GM12878 (cell line): ENCODE results near the gene COL23A1.

Experiments
- CTCF ChIP-seq, 3 experiments: IDR thresholded peaks in 2 of 3; conservative IDR thresholded peaks in 1 of 3; 2 replicates each; pipeline ENCODE4 v1.5.1; 2011; ENCODE audit warnings: low read depth in 3 of 3, low read length in 3 of 3, mild to moderate bottlenecking in 3 of 3, control low read depth in 2 of 3, moderate library complexity in 2 of 3, inconsistent platforms in 1 of 3, mixed read lengths in 1 of 3; ENCODE audit not compliant: control insufficient read depth in 2 of 3, insufficient read depth in 1 of 3; ENCODE audit errors: extremely low read depth in 1 of 3
- CUX1 ChIP-seq: IDR thresholded peaks from 2 replicates; pipeline ENCODE4 v1.6.1; 2012; ENCODE audit warnings: improper control_type of control experiment, low read depth, low read length; ENCODE audit not compliant: insufficient replicate concordance
- EZH2 ChIP-seq: IDR thresholded peaks from 2 replicates; pipeline ENCODE4 v1.6.1; 2012; ENCODE audit warnings: low read depth, mild to moderate bottlenecking, control low read depth, inconsistent platforms, low read length, borderline replicate concordance; ENCODE audit not compliant: control insufficient read depth
- NRF1 ChIP-seq: conservative IDR thresholded peaks from 2 replicates; pipeline ENCODE4 v1.6.1; 2011; ENCODE audit warnings: mild to moderate bottlenecking, low read depth, low read length, improper control_type of control experiment
- POLR2A ChIP-seq: IDR thresholded peaks from 2 replicates; pipeline ENCODE4 v1.6.1; 2011; ENCODE audit warnings: low read depth, mild to moderate bottlenecking, low read length
- RELA ChIP-seq: fragments of 450-650 bp; IDR thresholded peaks from 2 replicates; pipeline ENCODE4 v1.8.0; 2014; ENCODE audit warnings: borderline replicate concordance; ENCODE audit not compliant: partially characterized antibody
- SIN3A ChIP-seq: IDR thresholded peaks from 2 replicates; pipeline ENCODE4 v1.6.1; 2012; ENCODE audit warnings: low read depth, low read length, improper control_type of control experiment
- SP1 ChIP-seq: IDR thresholded peaks from one replicate; pipeline ENCODE4 v1.6.1; 2011; ENCODE audit warnings: low read depth, low read length
- TAF1 ChIP-seq: IDR thresholded peaks from 2 replicates; pipeline ENCODE4 v1.6.1; 2011; ENCODE audit warnings: mild to moderate bottlenecking, low read depth, low read length, borderline replicate concordance
- TF ChIP-seq, protein P1 (sequence below): IDR thresholded peaks from 2 replicates; pipeline ENCODE4 v1.6.1; 2012; ENCODE audit warnings: low read depth, low read length, improper control_type of control experiment

DNA sequence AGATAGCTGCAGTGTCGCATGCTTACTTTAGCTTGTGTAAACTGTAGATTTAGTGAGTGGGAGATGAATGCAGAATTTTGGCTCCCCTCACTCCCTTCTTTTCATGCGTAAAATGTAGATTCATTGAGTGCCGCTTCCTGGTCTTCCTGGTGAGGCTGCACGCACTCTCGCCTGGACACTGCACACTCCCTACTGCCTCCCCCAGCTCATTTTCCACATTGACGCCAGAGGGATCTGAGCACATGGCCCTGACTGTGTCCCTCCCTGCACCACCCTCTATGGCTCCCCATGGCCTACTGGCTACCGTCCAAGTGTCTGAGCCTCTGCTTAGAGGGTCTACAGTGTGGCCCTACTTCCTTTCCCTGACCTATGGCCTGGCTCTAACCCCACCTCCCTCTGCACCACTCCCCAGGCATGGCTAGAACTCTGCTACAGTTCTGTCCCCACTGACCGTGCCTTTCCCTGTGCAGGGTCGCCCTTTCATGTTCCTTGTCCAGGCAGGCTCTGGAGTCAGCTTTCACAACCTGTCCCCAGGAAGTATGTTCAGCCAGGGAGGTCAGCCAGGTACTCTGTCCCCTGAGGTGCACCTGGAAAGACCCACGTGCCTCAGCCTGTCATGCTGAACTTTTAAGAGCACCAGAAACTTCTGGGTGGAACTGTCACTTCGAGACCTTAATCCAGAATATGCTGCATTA, 160.6 kb downstream of the COL23A1 start:
- TF ChIP-seq CTCF (IDR thresholded peaks at IDR 0.05 in 2 of 3, conservative IDR thresholded peaks at IDR 0.05 in 1 of 3; ENCODE audit: control insufficient read depth in 2 of 3, extremely low read depth in 1 of 3, insufficient read depth in 1 of 3, low read depth in 3 of 3, low read length in 3 of 3): no peak
- TF ChIP-seq, protein P1, sequence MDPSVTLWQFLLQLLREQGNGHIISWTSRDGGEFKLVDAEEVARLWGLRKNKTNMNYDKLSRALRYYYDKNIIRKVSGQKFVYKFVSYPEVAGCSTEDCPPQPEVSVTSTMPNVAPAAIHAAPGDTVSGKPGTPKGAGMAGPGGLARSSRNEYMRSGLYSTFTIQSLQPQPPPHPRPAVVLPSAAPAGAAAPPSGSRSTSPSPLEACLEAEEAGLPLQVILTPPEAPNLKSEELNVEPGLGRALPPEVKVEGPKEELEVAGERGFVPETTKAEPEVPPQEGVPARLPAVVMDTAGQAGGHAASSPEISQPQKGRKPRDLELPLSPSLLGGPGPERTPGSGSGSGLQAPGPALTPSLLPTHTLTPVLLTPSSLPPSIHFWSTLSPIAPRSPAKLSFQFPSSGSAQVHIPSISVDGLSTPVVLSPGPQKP: no peak
- no peak for TF ChIP-seq TAF1
- no peak for TF ChIP-seq NRF1
- no peak for TF ChIP-seq CUX1
- no peak for TF ChIP-seq SP1
- no peak for TF ChIP-seq SIN3A
- no peak for TF ChIP-seq RELA
- no peak for TF ChIP-seq EZH2
- no peak for TF ChIP-seq POLR2A
